Panc1 (cell line): Measurements from ENCODE around the gene ZFYVE21.

Source experiments
- CTCF ChIP-seq: fragments of 450-650 bp; IDR thresholded peaks from 2 replicates; pipeline ENCODE4 v1.5.1; 2017; ENCODE audit warnings: mild to moderate bottlenecking
- POLR2AphosphoS5 ChIP-seq: IDR thresholded peaks from 2 replicates; pipeline ENCODE4 v1.6.1; 2012; ENCODE audit warnings: mild to moderate bottlenecking, low read depth, low read length, moderate library complexity
- SIN3A ChIP-seq: IDR thresholded peaks from 2 replicates; pipeline ENCODE4 v1.6.1; 2012; ENCODE audit warnings: low read depth, mild to moderate bottlenecking, low read length, moderate library complexity, borderline replicate concordance; ENCODE audit not compliant: insufficient read depth
- TF ChIP-seq, protein P1 (sequence below), 2 experiments: IDR thresholded peaks; 2 replicates each; pipeline ENCODE4 v1.6.1; 2011 to 2012; ENCODE audit warnings: low read depth in 2 of 2, control low read depth in 1 of 2, low read length in 1 of 2, mild to moderate bottlenecking in 1 of 2, moderate library complexity in 1 of 2; ENCODE audit not compliant: insufficient read depth in 1 of 2

DNA sequence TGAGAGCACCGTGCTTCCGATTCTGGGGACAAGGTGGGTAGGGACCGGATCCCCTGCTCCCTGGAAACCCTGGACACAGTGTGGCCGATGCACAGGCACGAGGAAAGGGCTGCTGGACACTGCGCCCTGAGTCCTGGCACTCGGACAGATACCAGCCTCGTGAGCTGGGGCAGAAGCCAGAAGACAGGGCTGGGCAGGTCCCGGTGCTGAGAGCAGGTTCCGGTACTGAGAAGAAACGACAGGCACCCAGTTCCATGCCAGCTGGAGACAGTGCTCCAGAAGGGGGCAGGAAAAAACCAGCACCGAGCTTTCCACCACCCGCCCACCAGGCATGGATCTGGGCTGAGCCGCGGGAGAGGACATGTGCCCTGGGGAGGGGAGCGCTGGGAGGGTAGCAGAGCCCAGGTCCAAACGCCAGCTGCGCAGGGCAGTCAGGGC lies 6.8 kb upstream of the ZFYVE21 start:
- no peak for TF ChIP-seq CTCF
- TF ChIP-seq SIN3A: no peak
- TF ChIP-seq POLR2AphosphoS5: no peak
- TF ChIP-seq, protein P1, sequence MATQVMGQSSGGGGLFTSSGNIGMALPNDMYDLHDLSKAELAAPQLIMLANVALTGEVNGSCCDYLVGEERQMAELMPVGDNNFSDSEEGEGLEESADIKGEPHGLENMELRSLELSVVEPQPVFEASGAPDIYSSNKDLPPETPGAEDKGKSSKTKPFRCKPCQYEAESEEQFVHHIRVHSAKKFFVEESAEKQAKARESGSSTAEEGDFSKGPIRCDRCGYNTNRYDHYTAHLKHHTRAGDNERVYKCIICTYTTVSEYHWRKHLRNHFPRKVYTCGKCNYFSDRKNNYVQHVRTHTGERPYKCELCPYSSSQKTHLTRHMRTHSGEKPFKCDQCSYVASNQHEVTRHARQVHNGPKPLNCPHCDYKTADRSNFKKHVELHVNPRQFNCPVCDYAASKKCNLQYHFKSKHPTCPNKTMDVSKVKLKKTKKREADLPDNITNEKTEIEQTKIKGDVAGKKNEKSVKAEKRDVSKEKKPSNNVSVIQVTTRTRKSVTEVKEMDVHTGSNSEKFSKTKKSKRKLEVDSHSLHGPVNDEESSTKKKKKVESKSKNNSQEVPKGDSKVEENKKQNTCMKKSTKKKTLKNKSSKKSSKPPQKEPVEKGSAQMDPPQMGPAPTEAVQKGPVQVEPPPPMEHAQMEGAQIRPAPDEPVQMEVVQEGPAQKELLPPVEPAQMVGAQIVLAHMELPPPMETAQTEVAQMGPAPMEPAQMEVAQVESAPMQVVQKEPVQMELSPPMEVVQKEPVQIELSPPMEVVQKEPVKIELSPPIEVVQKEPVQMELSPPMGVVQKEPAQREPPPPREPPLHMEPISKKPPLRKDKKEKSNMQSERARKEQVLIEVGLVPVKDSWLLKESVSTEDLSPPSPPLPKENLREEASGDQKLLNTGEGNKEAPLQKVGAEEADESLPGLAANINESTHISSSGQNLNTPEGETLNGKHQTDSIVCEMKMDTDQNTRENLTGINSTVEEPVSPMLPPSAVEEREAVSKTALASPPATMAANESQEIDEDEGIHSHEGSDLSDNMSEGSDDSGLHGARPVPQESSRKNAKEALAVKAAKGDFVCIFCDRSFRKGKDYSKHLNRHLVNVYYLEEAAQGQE (IDR thresholded peaks at IDR 0.05; ENCODE audit: insufficient read depth in 1 of 2, low read depth in 2 of 2, low read length in 1 of 2): no peak
